HEK293T (cell line): Measurements from ENCODE around the gene RPS29.

Experiments used
- ARNT ChIP-seq: fragments of 450-650 bp; IDR thresholded peaks from 2 replicates; pipeline ENCODE4 v1.6.1; 2017; ENCODE audit warnings: mild to moderate bottlenecking
- BHLHE40 ChIP-seq: fragments of 450-650 bp; IDR thresholded peaks from 2 replicates; pipeline ENCODE4 v1.6.1; 2016; ENCODE audit warnings: mild to moderate bottlenecking, moderate library complexity, borderline replicate concordance
- FOXM1 ChIP-seq: fragments of 450-650 bp; IDR thresholded peaks from 2 replicates; pipeline ENCODE4 v1.6.1; 2017; ENCODE audit warnings: mild to moderate bottlenecking, borderline replicate concordance
- TARDBP ChIP-seq: fragments of 450-650 bp; IDR thresholded peaks from 2 replicates; pipeline ENCODE4 v1.6.1; 2016

DNA sequence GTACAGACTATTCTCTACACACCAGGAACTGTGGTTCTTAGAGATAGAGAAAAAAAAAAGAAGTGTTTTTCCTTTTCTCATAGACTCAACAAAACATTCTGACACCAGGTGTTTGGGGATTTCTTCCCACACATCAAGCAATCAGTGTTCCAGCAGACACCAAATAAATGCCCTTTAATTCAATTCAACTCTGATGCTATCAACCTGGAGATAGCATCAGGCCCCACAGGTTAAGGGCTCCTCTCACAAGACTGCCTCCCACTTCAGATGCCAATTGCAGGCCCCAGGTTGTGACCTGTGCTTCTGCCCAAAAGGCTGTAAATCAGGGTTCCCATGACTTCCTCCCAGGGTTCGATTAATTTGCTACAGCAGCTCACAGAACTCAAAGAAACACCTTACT, 36.7 kb downstream of the RPS29 start:
- no peak for TF ChIP-seq FOXM1
- no peak for TF ChIP-seq ARNT
- TF ChIP-seq TARDBP = no peak
- TF ChIP-seq BHLHE40 = no peak
